Putamen (tissue), 1 donor: Measurements from ENCODE around the gene MC2R.
"Not testable (repeated sequence)": the region's sequence is repeated elsewhere in the genome, so short reads cannot be mapped to it uniquely, and the experiment has no call there.

ENCODE experiments used
- DNase-seq: peaks from one replicate; pipeline ENCODE4 v3.0.0-alpha.2; 2016; ENCODE audit warnings: low spot score

The MC2R gene

GRCh38 chr18:13893418-13893760, 21.9 kb downstream of the MC2R start:
- DNase-seq: no peak

GRCh38 chr18:13892098-13892497, 23.2 kb downstream of the MC2R start:
- no peak for DNase-seq

- DNase-seq: no peak
Observed at GRCh38 chr18:13890761-13891361, 24.5 kb downstream of the MC2R start.

GRCh38 chr18:13889671-13890070, 25.7 kb downstream of the MC2R start:
- no peak for DNase-seq

- DNase-seq: no peak
Observed at GRCh38 chr18:13888191-13888716, 27.1 kb downstream of the MC2R start.

- no peak for DNase-seq
Observed at GRCh38 chr18:13885009-13885408, 30.3 kb downstream of the MC2R start.

- DNase-seq: no peak
Observed at GRCh38 chr18:13879937-13880336, 35.4 kb downstream of the MC2R start.

- DNase-seq: no peak
Observed at GRCh38 chr18:13879492-13879891, 35.8 kb downstream of the MC2R start.

GRCh38 chr18:13878857-13879256, 36.5 kb downstream of the MC2R start:
- DNase-seq: no peak

GRCh38 chr18:13877157-13877556, 38.2 kb downstream of the MC2R start:
- DNase-seq: no peak

- no peak for DNase-seq
Observed at GRCh38 chr18:13874558-13874957, 40.8 kb downstream of the MC2R start.

- no peak for DNase-seq
Observed at GRCh38 chr18:13872932-13873331, 42.4 kb downstream of the MC2R start.

- no peak for DNase-seq
Observed at GRCh38 chr18:13872373-13872772, 43.0 kb downstream of the MC2R start.

- no peak for DNase-seq
Observed at GRCh38 chr18:13871701-13872100, 43.6 kb downstream of the MC2R start.

- DNase-seq: no peak
Observed at GRCh38 chr18:13868501-13869271, 46.6 kb downstream of the MC2R start.

GRCh38 chr18:13862898-13863297, 52.4 kb downstream of the MC2R start:
- DNase-seq: not testable (repeated sequence)

- no peak for DNase-seq
Observed at GRCh38 chr18:13849791-13850190, 65.5 kb downstream of the MC2R start.

GRCh38 chr18:13836559-13836958, 78.8 kb downstream of the MC2R start:
- DNase-seq: no peak

- no peak for DNase-seq
Observed at GRCh38 chr18:13835202-13835601, 80.1 kb downstream of the MC2R start.

GRCh38 chr18:13834496-13835015, 80.8 kb downstream of the MC2R start:
- DNase-seq: no peak
